ENCODE measurements around the gene TRPC4AP.
"Not testable (repeated sequence)": the region's sequence is repeated elsewhere in the genome, so short reads cannot be mapped to it uniquely, and the experiment has no call there.

The TRPC4AP gene

DNA sequence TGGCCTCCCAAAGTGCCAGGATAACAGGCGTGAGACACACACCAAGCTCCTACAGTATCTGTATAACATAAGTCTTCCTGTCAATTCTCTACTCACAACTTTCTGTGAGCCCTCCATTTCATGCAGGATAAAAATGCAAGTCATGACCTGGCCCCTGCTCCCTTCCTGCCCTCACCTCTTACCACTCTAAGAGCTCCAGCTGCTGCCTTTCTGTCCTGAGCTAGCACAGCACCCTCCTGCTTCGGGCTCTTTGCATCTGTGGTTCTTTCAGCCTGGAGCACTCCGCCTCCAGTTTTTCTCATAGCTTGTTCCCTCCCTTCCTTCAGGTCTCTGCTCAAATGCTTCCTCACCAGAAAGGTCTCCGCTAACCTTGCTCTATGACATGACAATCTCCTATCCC is 23.7 kb upstream of the TRPC4AP start:
- Histone ChIP-seq H3K9me3 (ENCODE audit: control insufficient read depth, insufficient read depth, low read length) (no peaks in the 10 kb centered on the region), H3K36me3 (ENCODE audit: insufficient read depth, low read length) (peaks cover 12% of the 10 kb centered on the region), H3K4me1 (ENCODE audit: insufficient read depth, low read length) (no peaks in the 10 kb centered on the region), H3K9ac (ENCODE audit: low read depth, low read length) (no peak overlapping the region)

DNA sequence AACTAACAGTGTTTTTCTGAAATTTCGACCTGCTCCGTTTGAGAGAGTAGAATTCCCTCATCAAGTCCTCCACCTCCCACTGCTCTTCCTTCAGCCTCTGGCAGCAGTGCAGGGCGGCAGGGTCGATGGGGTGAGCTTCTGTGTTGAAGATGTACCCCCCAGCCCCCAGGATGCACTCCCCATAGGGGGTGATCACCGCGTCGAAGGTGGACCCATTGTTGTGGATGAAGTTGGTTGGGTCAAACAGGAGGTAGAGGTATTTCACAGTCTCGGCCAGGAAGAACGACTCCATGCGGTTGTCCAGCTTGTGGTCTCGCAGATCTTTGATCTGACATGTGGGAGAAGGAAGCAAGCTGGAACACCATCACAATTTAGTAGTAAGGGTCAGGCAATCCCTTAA is 23.0 kb upstream of the TRPC4AP start:
- Histone ChIP-seq H3K9ac (ENCODE audit: low read depth, low read length) (no peak overlapping the region), H3K36me3 (ENCODE audit: insufficient read depth, low read length) (peaks cover 10% of the 10 kb centered on the region), H3K9me3 (ENCODE audit: control insufficient read depth, insufficient read depth, low read length) (no peaks in the 10 kb centered on the region), H3K4me1 (ENCODE audit: insufficient read depth, low read length) (no peaks in the 10 kb centered on the region)

DNA sequence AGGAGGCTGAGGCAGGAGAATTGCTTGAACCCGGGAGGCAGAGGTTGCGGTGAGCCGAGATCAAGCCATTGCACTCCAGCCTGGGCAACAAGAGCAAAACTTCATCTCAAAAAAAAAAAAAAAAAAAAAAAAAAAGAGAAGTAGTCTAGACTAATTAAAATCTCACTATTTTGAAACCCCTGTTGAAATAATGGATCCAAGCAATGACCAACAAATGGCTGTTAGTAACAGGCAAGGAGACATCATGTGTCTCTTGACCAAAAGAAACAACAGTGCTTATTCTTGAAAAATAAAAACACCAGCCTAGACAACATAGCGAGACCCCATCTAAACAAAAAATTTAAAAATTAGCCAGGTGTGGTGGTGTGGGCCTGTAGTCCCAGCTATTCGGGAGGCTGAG is 19.7 kb upstream of the TRPC4AP start:
- not testable (repeated sequence) for H3K4me1 ChIP-seq (ENCODE audit: insufficient read depth, low read length); H3K9ac ChIP-seq (ENCODE audit: low read depth, low read length); H3K9me3 ChIP-seq (ENCODE audit: control insufficient read depth, insufficient read depth, low read length)
- H3K36me3 ChIP-seq (ENCODE audit: insufficient read depth, low read length): peaks cover 10% of the 10 kb centered on the region

DNA sequence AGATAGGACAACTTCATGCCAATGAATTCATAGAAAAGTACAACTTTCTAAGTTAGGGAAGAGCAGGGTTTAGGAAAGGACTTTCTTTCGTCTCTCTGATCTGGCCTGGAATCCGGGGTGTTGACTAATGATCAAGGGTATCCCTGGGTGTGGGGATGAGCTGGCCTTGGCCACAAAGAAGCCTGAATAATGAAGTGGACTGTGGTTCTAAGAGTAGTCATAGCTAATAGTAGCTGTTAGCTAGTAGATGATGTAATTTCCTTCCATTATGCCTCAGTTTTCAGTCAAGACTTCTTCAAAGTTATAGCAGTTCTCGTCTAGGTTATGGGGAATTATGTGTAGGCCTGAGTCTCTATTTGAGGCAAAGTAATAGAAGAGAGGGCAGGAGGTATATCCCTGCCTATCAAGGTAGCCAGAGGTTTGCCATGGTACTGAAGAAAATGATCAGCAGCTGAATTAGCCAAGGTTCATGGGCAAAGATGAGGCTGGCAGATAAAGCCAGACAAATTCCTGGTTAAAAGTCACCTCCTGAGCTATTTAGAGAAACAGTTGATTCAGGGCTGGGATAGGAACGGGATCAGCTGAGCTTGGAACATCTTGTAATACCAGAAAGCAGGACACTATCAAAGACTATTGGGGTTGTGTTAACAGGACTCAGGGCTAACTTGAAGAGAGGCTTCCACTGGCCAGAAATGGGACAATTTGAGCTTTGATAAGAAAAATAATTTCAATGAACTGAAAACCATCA is 18.7 kb upstream of the TRPC4AP start:
- Histone ChIP-seq H3K9ac (ENCODE audit: low read depth, low read length) (no peak overlapping the region), H3K36me3 (ENCODE audit: insufficient read depth, low read length) (peaks cover 10% of the 10 kb centered on the region), H3K9me3 (ENCODE audit: control insufficient read depth, insufficient read depth, low read length) (no peaks in the 10 kb centered on the region), H3K4me1 (ENCODE audit: insufficient read depth, low read length) (no peaks in the 10 kb centered on the region)

DNA sequence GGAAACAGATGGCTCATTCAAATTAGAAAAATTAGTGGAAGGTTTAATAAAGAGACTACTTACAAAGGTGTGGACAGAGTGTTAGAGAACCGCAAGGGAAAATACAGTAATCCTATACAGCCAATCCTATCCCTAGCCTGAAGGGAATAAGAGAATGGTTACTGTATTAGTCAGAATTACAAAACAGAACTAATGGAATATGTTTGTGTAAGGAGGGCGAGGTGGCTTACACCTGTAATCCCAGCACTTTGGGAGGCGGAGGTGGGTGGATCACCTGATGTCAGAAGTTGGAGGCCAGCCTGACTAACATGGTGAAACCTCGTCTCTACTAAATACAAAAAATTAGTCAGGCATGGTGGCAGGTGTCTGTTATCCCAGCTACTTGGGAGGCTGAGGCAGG is 16.3 kb upstream of the TRPC4AP start:
- Histone ChIP-seq H3K36me3 (ENCODE audit: insufficient read depth, low read length) (no peaks in the 10 kb centered on the region), H3K9ac (ENCODE audit: low read depth, low read length) (no peak overlapping the region), H3K4me1 (ENCODE audit: insufficient read depth, low read length) (no peaks in the 10 kb centered on the region), H3K9me3 (ENCODE audit: control insufficient read depth, insufficient read depth, low read length) (no peaks in the 10 kb centered on the region)

DNA sequence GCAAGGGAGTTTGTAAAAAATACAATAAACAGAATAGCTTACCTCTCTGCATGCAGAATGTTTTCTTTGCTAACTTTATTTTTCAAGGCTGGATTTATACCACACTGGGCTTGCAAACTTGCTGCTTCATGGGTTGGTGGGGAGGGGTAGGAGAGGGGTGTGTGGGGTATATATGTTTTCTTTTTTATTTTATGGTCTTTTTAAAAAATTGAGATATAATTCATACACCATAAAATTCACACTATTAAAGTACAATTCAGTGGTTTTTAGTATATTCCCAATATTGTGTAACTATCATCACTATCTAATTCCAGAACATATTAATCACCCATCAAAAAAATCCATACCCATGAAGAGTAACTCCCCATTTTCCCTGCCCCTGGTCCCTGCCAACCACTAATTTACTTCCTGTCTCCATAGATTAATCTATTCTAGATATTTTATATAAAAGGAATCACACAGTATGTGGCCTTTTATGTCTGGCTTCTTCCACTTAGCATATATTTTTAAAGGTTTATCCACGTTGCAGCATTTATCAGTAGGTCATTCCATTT is 14.3 kb upstream of the TRPC4AP start:
- H3K36me3 ChIP-seq (ENCODE audit: insufficient read depth, low read length): no peaks in the 10 kb centered on the region
- no peak overlapping the region for H3K9ac ChIP-seq (ENCODE audit: low read depth, low read length)
- H3K4me1 ChIP-seq (ENCODE audit: insufficient read depth, low read length): no peaks in the 10 kb centered on the region
- no peaks in the 10 kb centered on the region for H3K9me3 ChIP-seq (ENCODE audit: control insufficient read depth, insufficient read depth, low read length)

DNA sequence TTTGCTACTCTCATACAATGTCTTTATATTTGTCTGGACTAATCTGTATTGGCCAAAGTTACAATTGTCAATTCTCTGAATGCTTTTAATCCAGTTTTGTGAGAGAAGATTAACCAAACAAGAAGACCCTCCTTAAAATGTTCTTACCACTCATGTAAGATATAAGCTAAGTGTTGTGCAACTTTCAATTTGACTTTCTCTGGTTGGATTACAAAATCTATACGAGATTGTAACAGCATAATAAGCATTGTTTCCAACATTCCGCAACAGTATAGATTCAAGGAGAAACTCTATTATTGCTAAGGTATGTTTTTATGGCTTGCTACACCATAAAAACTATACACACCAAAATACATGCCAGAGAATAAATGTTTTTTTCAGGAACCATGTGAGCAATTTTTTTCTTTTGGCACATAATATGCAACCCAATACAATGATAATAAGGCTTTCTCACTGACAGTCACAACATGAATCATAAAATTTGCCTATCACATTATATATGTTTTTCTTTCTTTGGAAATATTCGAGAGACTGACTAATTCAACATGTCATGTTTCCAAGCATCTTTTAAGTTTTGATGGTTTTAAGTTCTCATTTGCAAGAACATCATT is 12.2 kb upstream of the TRPC4AP start:
- no peak overlapping the region for H3K9ac ChIP-seq (ENCODE audit: low read depth, low read length)
- H3K36me3 ChIP-seq (ENCODE audit: insufficient read depth, low read length): no peaks in the 10 kb centered on the region
- H3K4me1 ChIP-seq (ENCODE audit: insufficient read depth, low read length): no peaks in the 10 kb centered on the region
- no peaks in the 10 kb centered on the region for H3K9me3 ChIP-seq (ENCODE audit: control insufficient read depth, insufficient read depth, low read length)

DNA sequence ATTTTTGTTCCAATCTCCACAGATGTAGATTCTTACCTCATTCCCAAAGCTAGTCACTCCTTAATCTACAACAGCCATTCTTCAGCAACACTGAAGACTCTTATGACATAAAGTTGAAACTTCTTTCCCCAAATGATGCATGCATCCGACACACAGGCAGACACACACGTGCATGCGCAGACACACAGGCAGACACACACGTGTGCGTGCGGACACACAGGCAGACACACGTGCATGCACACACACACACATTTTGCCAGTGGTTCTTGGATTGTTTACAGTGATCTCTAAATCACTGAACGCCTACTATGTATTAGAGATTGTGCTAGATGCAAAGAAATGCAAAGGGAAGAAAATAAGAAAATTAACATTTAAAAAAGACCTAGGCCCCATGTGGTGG is 9.0 kb upstream of the TRPC4AP start:
- H3K36me3 ChIP-seq (ENCODE audit: insufficient read depth, low read length): no peaks in the 10 kb centered on the region
- no peak overlapping the region for H3K9ac ChIP-seq (ENCODE audit: low read depth, low read length)
- no peaks in the 10 kb centered on the region for H3K9me3 ChIP-seq (ENCODE audit: control insufficient read depth, insufficient read depth, low read length)
- no peaks in the 10 kb centered on the region for H3K4me1 ChIP-seq (ENCODE audit: insufficient read depth, low read length)

DNA sequence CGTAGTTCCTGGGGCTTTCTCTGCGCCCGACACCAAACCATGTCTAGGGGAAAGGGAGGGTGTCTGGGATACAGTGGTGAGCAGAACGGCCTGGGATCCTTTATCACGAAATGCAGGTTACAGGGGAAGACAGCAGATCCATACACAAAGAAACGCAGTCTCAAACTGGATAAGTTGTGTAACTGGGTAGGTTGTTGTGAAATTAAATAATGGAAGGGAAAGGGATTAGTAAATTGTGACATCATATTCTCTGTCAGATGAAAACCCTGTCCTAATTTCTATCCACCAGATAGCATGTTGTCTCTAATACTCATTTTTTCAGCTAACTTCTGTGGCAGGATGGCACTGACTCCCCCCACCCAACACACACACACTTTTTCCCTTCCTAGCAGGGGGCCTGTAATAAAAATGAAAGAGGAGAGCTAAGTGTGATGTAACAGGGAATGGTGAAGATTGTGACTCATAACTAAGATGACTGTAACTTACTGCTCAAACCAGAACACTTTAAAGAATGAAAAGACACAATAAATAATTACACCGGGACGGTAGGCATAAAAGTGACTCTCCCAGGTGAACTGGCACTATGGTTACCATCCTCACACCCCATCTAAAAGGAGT is 769 bp upstream of the TRPC4AP start:
- Histone ChIP-seq H3K4me1 (ENCODE audit: insufficient read depth, low read length) (peaks cover 7% of the 10 kb centered on the region), H3K9me3 (ENCODE audit: control insufficient read depth, insufficient read depth, low read length) (no peaks in the 10 kb centered on the region), H3K36me3 (ENCODE audit: insufficient read depth, low read length) (no peaks in the 10 kb centered on the region), H3K9ac (ENCODE audit: low read depth, low read length) (peak overlapping the region; percentile 96)

DNA sequence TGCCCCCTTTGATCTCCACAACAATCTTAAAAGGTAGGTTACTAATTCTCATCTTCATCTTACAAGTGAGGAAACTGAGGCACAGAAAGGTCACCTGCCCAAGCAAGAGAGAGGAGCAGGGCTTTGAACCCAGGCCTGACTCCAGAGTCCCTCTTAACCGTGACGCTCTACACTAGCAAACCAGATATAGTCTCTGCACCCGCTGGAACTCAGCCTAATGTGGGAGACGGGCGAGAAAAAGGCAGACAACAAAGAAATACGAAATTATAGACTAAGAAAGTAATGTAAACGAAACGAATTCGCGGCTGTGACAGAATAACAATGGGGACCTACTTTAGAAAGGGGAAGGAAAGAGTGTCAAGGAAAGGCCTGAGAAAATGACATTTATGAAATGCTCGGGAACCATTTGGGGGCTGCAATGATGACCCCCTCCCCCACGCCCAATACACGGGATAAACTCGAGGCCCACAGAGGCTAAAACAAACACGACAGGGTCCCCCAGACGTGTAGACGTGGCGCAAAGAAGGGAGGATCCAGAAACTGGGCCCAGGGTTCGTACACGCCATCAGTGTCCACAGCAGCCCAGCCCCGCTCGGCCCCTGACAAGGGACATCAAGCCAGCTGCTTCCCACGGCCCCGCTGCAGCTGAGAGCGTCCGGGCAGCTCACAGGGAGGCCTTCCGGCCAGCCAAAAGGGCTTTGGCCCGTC is 637 bp downstream of the TRPC4AP start:
- no peaks in the 10 kb centered on the region for H3K9me3 ChIP-seq (ENCODE audit: control insufficient read depth, insufficient read depth, low read length)
- no peaks in the 10 kb centered on the region for H3K36me3 ChIP-seq (ENCODE audit: insufficient read depth, low read length)
- H3K4me1 ChIP-seq (ENCODE audit: insufficient read depth, low read length): peaks cover 7% of the 10 kb centered on the region
- peak overlapping the region; percentile 96 for H3K9ac ChIP-seq (ENCODE audit: low read depth, low read length)

DNA sequence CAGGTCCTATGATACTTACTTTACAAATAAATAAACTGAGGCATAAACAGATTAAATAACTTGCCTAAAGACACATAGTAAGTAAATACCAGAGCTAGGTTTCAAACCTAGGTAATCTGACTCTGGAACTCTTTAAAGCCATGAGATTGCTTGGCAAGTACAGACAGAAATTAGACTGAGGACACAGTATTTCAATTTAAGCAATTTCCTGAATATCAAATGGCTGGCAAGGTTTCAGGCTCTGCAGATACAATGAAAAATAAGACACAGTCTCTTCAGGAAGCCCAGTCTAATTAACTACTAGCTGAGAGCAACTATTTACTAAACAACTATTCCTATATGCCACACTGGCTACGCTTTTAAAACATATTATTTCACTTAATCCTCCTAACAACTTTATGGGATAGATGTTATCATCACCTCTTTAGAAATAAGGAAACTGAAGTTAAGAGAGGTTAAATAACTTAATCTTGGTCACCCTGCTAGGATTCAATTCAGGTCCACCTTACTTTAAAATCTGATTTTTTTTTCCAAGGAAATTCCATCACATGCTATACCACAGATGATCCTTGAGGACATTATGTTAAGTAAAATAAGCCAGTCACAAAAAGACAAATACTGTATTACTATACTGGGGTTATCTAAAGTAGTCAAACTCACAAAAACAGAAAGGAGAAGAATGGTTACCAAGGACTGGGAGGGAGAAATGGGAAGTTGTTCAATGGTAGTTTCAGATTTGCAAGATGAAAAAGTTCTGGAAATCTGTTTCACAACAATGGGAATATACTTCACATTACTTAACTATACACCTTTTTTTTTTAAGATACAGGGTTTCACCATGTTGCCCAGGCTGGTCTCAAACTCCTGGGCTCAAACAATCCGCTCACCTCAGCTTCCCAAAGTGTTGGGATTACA is 4.1 kb downstream of the TRPC4AP start:
- Histone ChIP-seq H3K4me1 (ENCODE audit: insufficient read depth, low read length) (peaks cover 7% of the 10 kb centered on the region), H3K36me3 (ENCODE audit: insufficient read depth, low read length) (no peaks in the 10 kb centered on the region), H3K9ac (ENCODE audit: low read depth, low read length) (no peak overlapping the region), H3K9me3 (ENCODE audit: control insufficient read depth, insufficient read depth, low read length) (no peaks in the 10 kb centered on the region)

DNA sequence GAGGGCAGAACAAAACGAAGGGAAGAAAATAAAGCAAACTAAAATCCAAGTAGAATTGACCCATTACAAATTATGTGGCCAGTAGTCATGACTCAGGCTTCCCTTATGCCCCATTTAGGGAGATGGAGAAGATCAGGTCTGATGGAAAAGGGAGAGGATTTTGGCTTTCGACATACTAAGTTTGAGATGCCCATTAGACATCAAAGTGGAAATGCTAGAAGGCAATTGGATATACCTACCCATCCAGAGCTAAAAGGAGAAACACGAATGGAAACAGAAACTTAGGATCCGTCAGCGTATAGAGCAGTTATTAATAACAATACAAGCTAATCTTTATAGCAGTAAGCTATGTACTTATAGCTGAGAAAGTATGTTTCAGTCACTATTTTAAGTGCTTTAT is 4.8 kb downstream of the TRPC4AP start:
- no peak overlapping the region for H3K9ac ChIP-seq (ENCODE audit: low read depth, low read length)
- H3K36me3 ChIP-seq (ENCODE audit: insufficient read depth, low read length): no peaks in the 10 kb centered on the region
- H3K9me3 ChIP-seq (ENCODE audit: control insufficient read depth, insufficient read depth, low read length): no peaks in the 10 kb centered on the region
- H3K4me1 ChIP-seq (ENCODE audit: insufficient read depth, low read length): peaks cover 7% of the 10 kb centered on the region

DNA sequence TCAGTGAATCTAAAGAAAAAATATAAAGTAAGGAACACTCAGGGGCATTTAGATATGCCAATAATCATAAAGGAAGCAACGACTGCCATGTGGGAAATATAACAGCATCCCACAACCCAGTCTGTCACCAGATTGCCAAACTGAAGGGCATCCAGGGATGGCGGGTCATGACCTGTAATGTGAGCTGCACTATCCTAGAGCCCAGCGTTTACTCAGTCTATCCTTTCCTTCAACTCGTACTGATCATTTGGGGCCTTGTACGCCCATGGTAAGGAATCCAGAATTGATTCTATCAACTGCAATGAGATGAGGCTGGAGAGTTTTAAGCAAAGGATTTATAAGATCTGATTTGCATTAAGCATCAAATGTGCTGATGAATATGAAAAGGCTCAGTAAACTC is 5.3 kb downstream of the TRPC4AP start:
- Histone ChIP-seq H3K4me1 (ENCODE audit: insufficient read depth, low read length) (peaks cover 7% of the 10 kb centered on the region), H3K36me3 (ENCODE audit: insufficient read depth, low read length) (no peaks in the 10 kb centered on the region), H3K9ac (ENCODE audit: low read depth, low read length) (no peak overlapping the region), H3K9me3 (ENCODE audit: control insufficient read depth, insufficient read depth, low read length) (no peaks in the 10 kb centered on the region)
